Measurements from ENCODE around the gene ATP1A4. TPM values are rescaled to one million over a fixed set of nuclear protein-coding genes. Genes with fewer than 3 reads are reported as not detected.

ATP1A4 gene
- total RNA-seq, 1 experiment from 2014 or later = not detected

GRCh38 chr1:160177667-160178066 is 26.3 kb downstream of the ATP1A4 start:
- Histone ChIP-seq H3K4me1 (ENCODE audit: low read length) (no peaks in the 10 kb centered on the region), H3K9me2 (replicated peaks; ENCODE audit: insufficient read depth, low read length) (no peaks in the 10 kb centered on the region), H3K4me2 (ENCODE audit: low read depth, low read length, poor library complexity, severe bottlenecking) (no peak overlapping the region), H3K79me2 (ENCODE audit: low read length) (no peaks in the 10 kb centered on the region), H3K9ac (ENCODE audit: low read length) (no peak overlapping the region), H2AFZ (ENCODE audit: low read length) (no peak overlapping the region), H3K27ac (ENCODE audit: low read length) (no peak overlapping the region), H3K4me3 (ENCODE audit: low read length) (no peak overlapping the region), H3K9me3 (ENCODE audit: low read length) (no peaks in the 10 kb centered on the region), H3K27me3 (ENCODE audit: low read length) (no peaks in the 10 kb centered on the region), H3K36me3 (ENCODE audit: insufficient read depth, low read length) (no peaks in the 10 kb centered on the region), H4K20me1 (ENCODE audit: insufficient read depth, low read depth, low read length) (no peaks in the 10 kb centered on the region)
- DNase-seq = no peak

- H4K20me1 ChIP-seq (ENCODE audit: insufficient read depth, low read depth, low read length) = no peaks in the 10 kb centered on the region
- no peak for DNase-seq
These were observed 27.3 kb downstream of the ATP1A4 start for GRCh38 chr1:160178731-160179130.

GRCh38 chr1:160179336-160179735 is 27.9 kb downstream of the ATP1A4 start:
- H3K4me3 ChIP-seq (ENCODE audit: low read length) = no peak overlapping the region
- H3K79me2 ChIP-seq (ENCODE audit: low read length) = no peaks in the 10 kb centered on the region
- H3K9ac ChIP-seq (ENCODE audit: low read length) = no peak overlapping the region
- no peaks in the 10 kb centered on the region for H3K9me3 ChIP-seq (ENCODE audit: low read length)
- no peaks in the 10 kb centered on the region for H3K36me3 ChIP-seq (ENCODE audit: insufficient read depth, low read length)
- no peak overlapping the region for H3K27ac ChIP-seq (ENCODE audit: low read length)
- DNase-seq = no peak
- H3K9me2 ChIP-seq (replicated peaks; ENCODE audit: insufficient read depth, low read length) = no peaks in the 10 kb centered on the region
- H3K4me1 ChIP-seq (ENCODE audit: low read length) = no peaks in the 10 kb centered on the region
- no peaks in the 10 kb centered on the region for H3K27me3 ChIP-seq (ENCODE audit: low read length)
- H4K20me1 ChIP-seq (ENCODE audit: insufficient read depth, low read depth, low read length) = no peaks in the 10 kb centered on the region
- H2AFZ ChIP-seq (ENCODE audit: low read length) = no peak overlapping the region
- H3K4me2 ChIP-seq (ENCODE audit: low read depth, low read length, poor library complexity, severe bottlenecking) = no peak overlapping the region

More at GRCh38 chr1:160178731-160179130, 27.3 kb downstream of the ATP1A4 start:
- Histone ChIP-seq H3K27me3 (ENCODE audit: low read length) (no peaks in the 10 kb centered on the region), H2AFZ (ENCODE audit: low read length) (no peak overlapping the region), H3K4me2 (ENCODE audit: low read depth, low read length, poor library complexity, severe bottlenecking) (no peak overlapping the region), H3K9me2 (replicated peaks; ENCODE audit: insufficient read depth, low read length) (no peaks in the 10 kb centered on the region), H3K79me2 (ENCODE audit: low read length) (no peaks in the 10 kb centered on the region), H3K36me3 (ENCODE audit: insufficient read depth, low read length) (no peaks in the 10 kb centered on the region), H3K9ac (ENCODE audit: low read length) (no peak overlapping the region), H3K4me3 (ENCODE audit: low read length) (no peak overlapping the region), H3K27ac (ENCODE audit: low read length) (no peak overlapping the region), H3K4me1 (ENCODE audit: low read length) (no peaks in the 10 kb centered on the region), H3K9me3 (ENCODE audit: low read length) (no peaks in the 10 kb centered on the region)

- Histone ChIP-seq H3K4me2 (ENCODE audit: low read depth, low read length, poor library complexity, severe bottlenecking) (no peak overlapping the region), H3K9ac (ENCODE audit: low read length) (no peak overlapping the region), H3K36me3 (ENCODE audit: insufficient read depth, low read length) (no peaks in the 10 kb centered on the region), H3K27me3 (ENCODE audit: low read length) (no peaks in the 10 kb centered on the region), H3K9me2 (replicated peaks; ENCODE audit: insufficient read depth, low read length) (no peaks in the 10 kb centered on the region), H3K9me3 (ENCODE audit: low read length) (no peaks in the 10 kb centered on the region), H3K4me3 (ENCODE audit: low read length) (no peak overlapping the region), H3K4me1 (ENCODE audit: low read length) (no peaks in the 10 kb centered on the region), H2AFZ (ENCODE audit: low read length) (no peak overlapping the region), H4K20me1 (ENCODE audit: insufficient read depth, low read depth, low read length) (no peaks in the 10 kb centered on the region), H3K79me2 (ENCODE audit: low read length) (no peaks in the 10 kb centered on the region), H3K27ac (ENCODE audit: low read length) (no peak overlapping the region)
- DNase-seq = no peak
These were observed 34.8 kb downstream of the ATP1A4 start for GRCh38 chr1:160186246-160186645.

GRCh38 chr1:160186729-160187128 is 35.3 kb downstream of the ATP1A4 start:
- Histone ChIP-seq H4K20me1 (ENCODE audit: insufficient read depth, low read depth, low read length) (no peaks in the 10 kb centered on the region), H3K27ac (ENCODE audit: low read length) (no peak overlapping the region)

GRCh38 chr1:160187407-160187806 is 36.0 kb downstream of the ATP1A4 start:
- Histone ChIP-seq H3K36me3 (ENCODE audit: insufficient read depth, low read length) (no peaks in the 10 kb centered on the region), H3K27ac (ENCODE audit: low read length) (no peak overlapping the region), H3K9me2 (replicated peaks; ENCODE audit: insufficient read depth, low read length) (no peaks in the 10 kb centered on the region), H3K27me3 (ENCODE audit: low read length) (no peaks in the 10 kb centered on the region), H3K9me3 (ENCODE audit: low read length) (no peaks in the 10 kb centered on the region), H3K4me3 (ENCODE audit: low read length) (no peak overlapping the region), H3K79me2 (ENCODE audit: low read length) (no peaks in the 10 kb centered on the region), H3K4me2 (ENCODE audit: low read depth, low read length, poor library complexity, severe bottlenecking) (no peak overlapping the region), H4K20me1 (ENCODE audit: insufficient read depth, low read depth, low read length) (no peaks in the 10 kb centered on the region), H3K9ac (ENCODE audit: low read length) (no peak overlapping the region), H2AFZ (ENCODE audit: low read length) (no peak overlapping the region), H3K4me1 (ENCODE audit: low read length) (no peaks in the 10 kb centered on the region)
- no peak for DNase-seq

More at GRCh38 chr1:160186729-160187128, 35.3 kb downstream of the ATP1A4 start:
- no peak overlapping the region for H3K4me2 ChIP-seq (ENCODE audit: low read depth, low read length, poor library complexity, severe bottlenecking)
- no peaks in the 10 kb centered on the region for H3K9me2 ChIP-seq (replicated peaks; ENCODE audit: insufficient read depth, low read length)
- no peak overlapping the region for H3K9ac ChIP-seq (ENCODE audit: low read length)
- H3K9me3 ChIP-seq (ENCODE audit: low read length) = no peaks in the 10 kb centered on the region
- H3K4me3 ChIP-seq (ENCODE audit: low read length) = no peak overlapping the region
- H3K79me2 ChIP-seq (ENCODE audit: low read length) = no peaks in the 10 kb centered on the region
- H3K27me3 ChIP-seq (ENCODE audit: low read length) = no peaks in the 10 kb centered on the region
- H3K4me1 ChIP-seq (ENCODE audit: low read length) = no peaks in the 10 kb centered on the region
- H3K36me3 ChIP-seq (ENCODE audit: insufficient read depth, low read length) = no peaks in the 10 kb centered on the region
- no peak for DNase-seq
- H2AFZ ChIP-seq (ENCODE audit: low read length) = no peak overlapping the region

- no peaks in the 10 kb centered on the region for H3K79me2 ChIP-seq (ENCODE audit: low read length)
- H3K27me3 ChIP-seq (ENCODE audit: low read length) = no peaks in the 10 kb centered on the region
- DNase-seq = no peak
- H3K9me2 ChIP-seq (replicated peaks; ENCODE audit: insufficient read depth, low read length) = no peaks in the 10 kb centered on the region
- peaks cover 6% of the 10 kb centered on the region for H3K4me1 ChIP-seq (ENCODE audit: low read length)
- no peaks in the 10 kb centered on the region for H3K9me3 ChIP-seq (ENCODE audit: low read length)
- H3K4me3 ChIP-seq (ENCODE audit: low read length) = no peak overlapping the region
- no peak overlapping the region for H3K4me2 ChIP-seq (ENCODE audit: low read depth, low read length, poor library complexity, severe bottlenecking)
- no peak overlapping the region for H3K27ac ChIP-seq (ENCODE audit: low read length)
- H3K9ac ChIP-seq (ENCODE audit: low read length) = no peak overlapping the region
- no peaks in the 10 kb centered on the region for H4K20me1 ChIP-seq (ENCODE audit: insufficient read depth, low read depth, low read length)
- H2AFZ ChIP-seq (ENCODE audit: low read length) = no peak overlapping the region
- no peaks in the 10 kb centered on the region for H3K36me3 ChIP-seq (ENCODE audit: insufficient read depth, low read length)
These were observed 36.9 kb downstream of the ATP1A4 start for GRCh38 chr1:160188341-160188740.

- Histone ChIP-seq H3K9ac (ENCODE audit: low read length) (no peak within 1 kb of the TSS), H3K4me3 (ENCODE audit: low read length) (no peak within 1 kb of the TSS), H3K9me2 (replicated peaks; ENCODE audit: insufficient read depth, low read length) (no peaks in the 10 kb centered on the region), H3K4me2 (ENCODE audit: low read depth, low read length, poor library complexity, severe bottlenecking) (no peak within 1 kb of the TSS), H3K27me3 (ENCODE audit: low read length) (no peaks in the 10 kb centered on the region), H4K20me1 (ENCODE audit: insufficient read depth, low read depth, low read length) (no peaks in the 10 kb centered on the region), H3K4me1 (ENCODE audit: low read length) (peaks cover 8% of the 10 kb centered on the region), H2AFZ (ENCODE audit: low read length) (no peak within 1 kb of the TSS), H3K79me2 (ENCODE audit: low read length) (no peaks in the 10 kb centered on the region), H3K27ac (ENCODE audit: low read length) (no peak within 1 kb of the TSS), H3K36me3 (ENCODE audit: insufficient read depth, low read length) (no peaks in the 10 kb centered on the region), H3K9me3 (ENCODE audit: low read length) (no peaks in the 10 kb centered on the region)
- DNase-seq = no peak
These were observed 38.5 kb downstream of the ATP1A4 start, which contains the start of gene CASQ1 for GRCh38 chr1:160189649-160190625. Gene CASQ1 (plus strand): TSS chr1:160190575. CDS start chr1:160190752, 177 bp downstream.

All from Karpas-422 (cell line).